Stomach (tissue), 9 donors: ENCODE data around the gene SIGLEC1. TPM values are rescaled to one million over a fixed set of nuclear protein-coding genes. Genes with fewer than 3 reads are reported as not detected.

Source experiments
- DNase-seq, 2 donors: peaks; one replicate each; pipeline versions ENCODE4 v3.0.0 to v3.0.0-alpha.2; 2013 to 2019
- H3K27ac ChIP-seq, 5 donors: fragments of 200-600 bp in 4 of 5; sonication (generic) in 4 of 5; one replicate each; pipeline ENCODE4 v1.5.1; 2013 to 2019; ENCODE audit warnings: mild to moderate bottlenecking in 1 of 5, moderate library complexity in 1 of 5
- H3K27me3 ChIP-seq, 3 donors: fragments of 200-600 bp; sonication (generic); one replicate each; pipeline ENCODE4 v1.5.1; 2017 to 2019; ENCODE audit warnings: mixed run types in 1 of 3
- H3K36me3 ChIP-seq, 4 donors: fragments of 200-600 bp; sonication (generic); 1 replicate in 3 of 4; 2 replicates in 1 of 4; pipeline ENCODE4 v1.5.1; 2016 to 2019
- H3K4me1 ChIP-seq, 4 donors: fragments of 200-600 bp; sonication (generic); one replicate each; pipeline ENCODE4 v1.5.1; 2016 to 2019
- H3K4me3 ChIP-seq, 4 donors: fragments of 200-600 bp; sonication (generic) in 3 of 4; one replicate each; pipeline ENCODE4 v1.5.1; 2016 to 2019; ENCODE audit warnings: mild to moderate bottlenecking in 1 of 4
- H3K9me3 ChIP-seq, 4 donors: fragments of 200-600 bp; sonication (generic); one replicate each; pipeline ENCODE4 v1.5.1; 2016 to 2019
- EP300 ChIP-seq: sonication (generic); formaldehyde crosslinking; IDR thresholded peaks from one replicate; pipeline ENCODE4 v1.6.1; 2017; ENCODE audit warnings: antibody characterized with exemption
- POLR2A ChIP-seq, 4 donors: fragments of 450-650 bp; IDR thresholded peaks; one replicate each; pipeline ENCODE4 v1.6.1; 2016; ENCODE audit warnings: antibody characterized with exemption in 4 of 4, control low read depth in 2 of 4, mild to moderate bottlenecking in 1 of 4, moderate library complexity in 1 of 4
- POLR2AphosphoS5 ChIP-seq, 3 donors: sonication (generic); formaldehyde crosslinking; IDR thresholded peaks; one replicate each; pipeline ENCODE4 v1.6.1; 2016; ENCODE audit warnings: antibody characterized with exemption in 3 of 3
- WGBS, 5 donors: extraction: QIAGEN DNeasy Blood & Tissue Kit in 3 of 5; methylation state at CpG; one replicate each; pipeline versions ENCODE4 v1.1.5 to v1.1.7; 2013 to 2018; 5-methylcytosine and 5-hydroxymethylcytosine counted together
- intact Hi-C: fragments of 100-400 bp; cut with DNase I; formaldehyde crosslinking; loops from one replicate; pipeline ENCODE4 v1.15.1; 2023; ENCODE audit warnings: low total_unique reads
- polyA plus RNA-seq, 3 donors: library from polyadenylated mRNA; stranded (reverse); fragments of 200-250 nt; gene quantifications; one replicate each; pipeline ENCODE4 v1.2.3, GENCODE V29; 2013
- total RNA-seq, 5 donors: library from RNA; depleted of rRNA; stranded (reverse); fragments of >200 nt; gene quantifications; one replicate each; pipeline versions ENCODE4 v1.1.0 to v1.2.3, GENCODE V29; 2014 to 2016
- TF ChIP-seq, protein P1 (sequence below), 7 experiments: fragments of 450-650 bp in 4 of 7; fragments of 200-600 bp in 3 of 7; sonication (generic) in 3 of 7; IDR thresholded peaks; one replicate each; pipeline ENCODE4 v1.5.1; 2016 to 2019; ENCODE audit warnings: antibody characterized with exemption in 7 of 7, control low read depth in 2 of 7, mild to moderate bottlenecking in 1 of 7
- donor health status: healthy with polysubstance abuse.
- donor health status: Bipolar disorder and iron deficiency.
- donor health status: healthy.

The SIGLEC1 gene
- total and polyA plus RNA-seq, 8 donors: 1.4 to 22.2 (median 1.8) TPM

DNA sequence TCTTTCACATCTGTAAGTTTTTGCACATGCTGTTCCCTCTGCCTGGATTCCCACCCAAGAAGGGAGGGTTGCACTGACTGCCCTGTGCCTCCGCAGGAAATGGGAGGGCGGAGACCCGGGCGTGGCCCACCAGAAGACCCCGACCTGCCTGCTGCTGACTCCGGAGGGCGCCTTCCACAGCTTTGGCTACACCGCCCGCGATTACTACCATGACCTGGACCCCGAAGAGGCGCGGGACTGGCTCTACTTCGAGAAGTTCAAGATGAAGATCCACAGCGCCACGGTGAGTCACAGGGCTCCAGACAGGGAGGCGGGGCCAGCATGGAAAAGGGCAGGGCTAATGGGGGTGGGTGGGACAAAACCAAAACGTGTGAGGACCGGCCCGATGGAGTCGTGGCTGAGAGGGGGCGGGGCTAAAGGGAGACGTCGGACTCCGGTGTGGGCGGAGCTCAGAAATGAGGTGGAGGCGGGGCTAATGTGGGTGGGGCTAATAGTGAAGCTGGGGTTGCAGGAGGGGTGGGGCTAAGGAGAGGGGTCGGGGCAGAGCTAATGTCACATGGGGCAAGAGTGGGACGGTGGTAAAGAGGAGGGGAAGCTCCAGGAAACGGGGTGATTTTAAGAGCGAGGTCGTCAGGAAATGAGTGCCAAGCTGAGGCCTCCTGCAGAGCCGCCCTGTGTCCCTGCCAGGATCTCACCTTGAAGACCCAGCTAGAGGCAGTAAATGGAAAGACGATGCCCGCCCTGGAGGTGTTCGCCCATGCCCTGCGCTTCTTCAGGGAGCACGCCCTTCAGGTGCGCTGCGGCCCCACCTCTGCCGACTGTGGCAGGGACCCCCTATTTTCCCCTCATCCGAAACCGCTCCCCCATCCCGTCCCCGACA, 32.6 kb upstream of the SIGLEC1 start:
- intact Hi-C loops: no loop called here
- no peak for TF ChIP-seq POLR2A (IDR thresholded peaks at IDR 0.05)
- TF ChIP-seq, protein P1, sequence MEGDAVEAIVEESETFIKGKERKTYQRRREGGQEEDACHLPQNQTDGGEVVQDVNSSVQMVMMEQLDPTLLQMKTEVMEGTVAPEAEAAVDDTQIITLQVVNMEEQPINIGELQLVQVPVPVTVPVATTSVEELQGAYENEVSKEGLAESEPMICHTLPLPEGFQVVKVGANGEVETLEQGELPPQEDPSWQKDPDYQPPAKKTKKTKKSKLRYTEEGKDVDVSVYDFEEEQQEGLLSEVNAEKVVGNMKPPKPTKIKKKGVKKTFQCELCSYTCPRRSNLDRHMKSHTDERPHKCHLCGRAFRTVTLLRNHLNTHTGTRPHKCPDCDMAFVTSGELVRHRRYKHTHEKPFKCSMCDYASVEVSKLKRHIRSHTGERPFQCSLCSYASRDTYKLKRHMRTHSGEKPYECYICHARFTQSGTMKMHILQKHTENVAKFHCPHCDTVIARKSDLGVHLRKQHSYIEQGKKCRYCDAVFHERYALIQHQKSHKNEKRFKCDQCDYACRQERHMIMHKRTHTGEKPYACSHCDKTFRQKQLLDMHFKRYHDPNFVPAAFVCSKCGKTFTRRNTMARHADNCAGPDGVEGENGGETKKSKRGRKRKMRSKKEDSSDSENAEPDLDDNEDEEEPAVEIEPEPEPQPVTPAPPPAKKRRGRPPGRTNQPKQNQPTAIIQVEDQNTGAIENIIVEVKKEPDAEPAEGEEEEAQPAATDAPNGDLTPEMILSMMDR (IDR thresholded peaks at IDR 0.05): no peak
- Histone ChIP-seq H3K9me3 (no peaks in the 10 kb centered on the region), H3K27ac (no peak overlapping the region), H3K36me3 (peaks cover 0 to 7% (median 4%) of the 10 kb centered on the region in 4 donors), H3K4me1 (peaks cover 9 to 19% (median 17%) of the 10 kb centered on the region in 4 donors), H3K27me3 (peaks cover 0 to 25% (median 6%) of the 10 kb centered on the region in 3 donors), H3K4me3 (peak overlapping the region in 3 of 4 donors; percentile 17 to 35 (median 25))
- 25 to 46% (median 28%) methylated on average over 39 to 45 of the region's 45 CpGs for WGBS, 5 donors
- peak; percentile 80 to 83 for DNase-seq

DNA sequence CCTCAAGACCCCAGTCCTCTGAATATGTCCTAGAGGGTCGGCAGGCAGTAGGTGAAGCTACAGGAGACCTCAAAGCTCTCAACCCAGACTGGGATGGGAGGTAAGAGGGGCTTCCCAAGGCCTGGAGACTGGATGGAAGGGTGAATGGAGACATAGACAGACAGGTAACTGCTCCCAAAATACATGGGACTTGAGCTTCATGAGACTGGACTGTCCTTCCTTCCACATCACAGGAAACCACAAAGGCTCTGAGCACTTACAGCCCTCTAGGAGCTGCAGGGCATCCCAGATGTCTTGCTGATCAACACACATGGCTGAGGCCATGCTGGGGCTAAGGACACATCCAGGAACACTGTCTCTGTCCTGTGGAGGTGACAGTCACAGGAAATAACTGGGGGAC, 31.6 kb upstream of the SIGLEC1 start:
- 75 to 92% (median 82%) methylated on average over 1 of the region's 1 CpG for WGBS, 5 donors
- H3K4me1 ChIP-seq: peaks cover 4 to 12% (median 10%) of the 10 kb centered on the region in 4 donors
- peaks cover 0 to 17% (median 0%) of the 10 kb centered on the region in 3 donors for H3K27me3 ChIP-seq
- H3K4me3 ChIP-seq: no peak overlapping the region
- no peak overlapping the region for H3K27ac ChIP-seq
- TF ChIP-seq POLR2AphosphoS5 (IDR thresholded peaks at IDR 0.05): no peak
- no peak for TF ChIP-seq POLR2A (IDR thresholded peaks at IDR 0.05)
- TF ChIP-seq EP300: no peak
- TF ChIP-seq, protein P1 (IDR thresholded peaks at IDR 0.05): no peak
- peak in 1 of 2 donors; percentile 1 for DNase-seq
- no peaks in the 10 kb centered on the region for H3K9me3 ChIP-seq
- intact Hi-C loops: no loop called here
- H3K36me3 ChIP-seq: peaks cover 0 to 7% (median 0%) of the 10 kb centered on the region in 4 donors

DNA sequence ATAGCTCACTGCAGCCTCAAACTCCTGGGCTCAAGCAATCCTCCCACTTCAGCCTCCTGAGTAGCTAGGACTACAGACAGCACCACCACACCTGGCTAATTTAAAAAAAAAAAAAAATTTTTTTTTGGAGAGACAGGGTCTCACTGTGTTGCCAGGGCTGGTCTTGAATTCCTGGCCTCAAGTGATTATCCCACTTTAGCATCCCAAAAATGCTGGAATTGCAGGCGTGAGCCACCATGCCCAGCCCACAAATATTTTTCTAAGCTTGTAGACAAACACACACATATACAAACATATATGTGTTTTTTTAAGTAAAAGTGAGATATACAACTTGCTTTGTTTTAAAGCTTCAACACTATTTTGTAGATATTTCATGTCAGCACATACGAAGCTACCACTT, 30.9 kb upstream of the SIGLEC1 start:
- Histone ChIP-seq H3K4me3 (no peak overlapping the region), H3K36me3 (peaks cover 0 to 7% (median 0%) of the 10 kb centered on the region in 4 donors), H3K27me3 (peaks cover 0 to 17% (median 0%) of the 10 kb centered on the region in 3 donors), H3K4me1 (peaks cover 4 to 12% (median 10%) of the 10 kb centered on the region in 4 donors), H3K27ac (no peak overlapping the region), H3K9me3 (no peaks in the 10 kb centered on the region)
- intact Hi-C loops: no loop called here
- no peak for DNase-seq
- WGBS, 5 donors: 69 to 95% (median 80%) methylated on average over 2 of the region's 2 CpGs
- no peak for TF ChIP-seq POLR2A (IDR thresholded peaks at IDR 0.05)
- TF ChIP-seq, protein P1 (IDR thresholded peaks at IDR 0.05): no peak
- no peak for TF ChIP-seq EP300
- no peak for TF ChIP-seq POLR2AphosphoS5 (IDR thresholded peaks at IDR 0.05)

DNA sequence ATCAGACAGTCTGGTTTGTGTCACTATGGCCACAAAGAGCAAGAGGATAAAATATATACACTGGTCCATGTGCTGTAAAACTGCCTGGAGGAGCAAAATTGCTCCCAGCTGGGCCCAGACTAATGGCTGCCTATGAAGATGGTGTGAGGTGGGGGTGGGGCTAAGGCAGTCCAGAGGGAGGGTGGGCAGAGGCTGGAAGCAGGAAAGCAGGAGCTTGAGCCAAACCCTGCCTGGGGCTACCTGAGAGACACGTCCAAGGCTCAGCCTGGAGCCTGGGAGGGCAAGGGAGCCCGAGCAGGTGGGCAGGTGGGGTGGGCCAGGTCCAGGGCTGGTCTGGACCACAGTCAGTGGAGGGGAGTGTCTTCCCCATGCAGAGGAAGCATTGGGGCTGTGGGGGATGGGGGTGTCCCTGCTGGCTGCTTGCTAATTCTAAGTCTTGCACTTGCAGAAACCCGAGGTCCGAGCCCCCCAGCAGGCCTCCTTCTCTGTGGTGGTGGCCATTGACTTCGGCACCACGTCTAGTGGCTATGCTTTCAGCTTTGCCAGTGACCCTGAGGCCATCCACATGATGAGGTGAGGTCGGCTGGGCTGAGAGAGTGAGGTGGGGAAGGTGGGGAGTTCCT, 29.5 kb upstream of the SIGLEC1 start:
- no peaks in the 10 kb centered on the region for H3K9me3 ChIP-seq
- no peak overlapping the region for H3K27ac ChIP-seq
- WGBS, 5 donors: 57 to 83% (median 74%) methylated on average over 5 to 7 of the region's 7 CpGs
- H3K27me3 ChIP-seq: peaks cover 0 to 17% (median 0%) of the 10 kb centered on the region in 3 donors
- TF ChIP-seq, protein P1 (IDR thresholded peaks at IDR 0.05): no peak
- TF ChIP-seq POLR2AphosphoS5 (IDR thresholded peaks at IDR 0.05): no peak
- TF ChIP-seq POLR2A (IDR thresholded peaks at IDR 0.05): no peak
- TF ChIP-seq EP300: no peak
- H3K4me1 ChIP-seq: peaks cover 4 to 12% (median 10%) of the 10 kb centered on the region in 4 donors
- intact Hi-C loops: no loop called here
- H3K36me3 ChIP-seq: peaks cover 0 to 7% (median 0%) of the 10 kb centered on the region in 4 donors
- DNase-seq: peak in 1 of 2 donors; percentile 3
- H3K4me3 ChIP-seq: no peak overlapping the region
